GM20431 (cell line): ENCODE data around the gene TIMP2.
"Not testable (repeated sequence)": the region's sequence is repeated elsewhere in the genome, so short reads cannot be mapped to it uniquely, and the experiment has no call there.

ENCODE experiments used
- in situ Hi-C: fragments of 300-500 bp; cut with MseI, MboI; formaldehyde crosslinking; loops from one replicate; pipeline ENCODE4 v1.15.0; 2020; ENCODE audit warnings: low sequenced_read_pairs; ENCODE audit not compliant: unreplicated experiment

Gene TIMP2

DNA sequence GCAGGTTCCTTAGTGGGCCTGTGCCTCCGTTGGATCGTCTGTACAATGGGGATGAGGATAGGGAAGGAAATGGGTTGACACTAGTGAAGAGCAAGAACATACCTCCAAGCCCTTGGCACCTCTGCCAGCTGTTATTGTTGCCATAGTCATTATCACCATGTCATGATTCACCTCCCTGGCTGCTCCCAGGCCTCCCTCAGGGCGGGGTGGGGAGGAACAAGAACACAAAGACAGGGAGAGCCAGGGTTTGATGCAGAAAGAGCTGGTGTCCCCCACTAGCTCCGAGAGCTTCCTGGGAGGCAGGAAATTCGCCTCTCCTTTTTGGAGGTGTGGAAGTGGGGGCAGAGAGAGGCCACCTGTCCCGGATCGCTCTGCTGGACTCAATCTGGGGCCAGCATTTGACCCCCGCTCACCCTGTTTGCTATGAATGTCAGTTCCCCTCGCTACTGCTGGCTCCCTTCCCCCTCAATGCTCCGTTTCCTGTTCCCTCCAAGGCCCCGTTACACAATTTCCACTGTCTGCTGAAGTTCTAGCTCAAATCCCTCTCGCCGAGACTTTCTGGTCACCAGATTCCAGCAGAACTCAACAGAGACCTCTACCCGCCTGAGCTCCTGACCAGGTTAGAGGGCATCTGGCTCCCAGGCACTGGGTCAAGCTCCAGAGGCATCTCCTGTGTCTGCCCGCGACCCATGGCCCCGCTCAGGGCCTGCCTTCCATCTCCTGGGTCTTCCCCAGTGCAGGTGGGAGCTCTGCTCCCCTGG lies 9.1 kb downstream of the TIMP2 start:
- in situ Hi-C loops = no loop called here

DNA sequence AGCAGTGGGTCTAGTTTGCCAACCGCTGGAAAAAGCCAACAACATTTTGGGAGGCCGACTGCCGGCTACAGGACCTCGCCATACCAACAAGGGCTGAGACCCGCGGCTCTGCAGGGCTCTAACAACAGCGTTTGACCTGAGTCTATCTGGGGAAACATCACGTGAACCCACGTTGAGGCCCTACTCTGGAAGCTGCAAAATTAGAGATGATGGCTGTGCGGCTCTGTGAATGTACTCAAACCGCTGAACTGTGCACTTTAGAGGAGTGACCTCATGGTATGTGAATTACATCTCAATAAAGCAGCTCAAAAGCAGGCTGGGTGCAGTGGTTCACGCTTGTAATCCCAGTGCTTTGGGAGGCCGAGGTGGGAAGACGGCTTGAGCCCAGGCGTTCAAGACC lies 12.1 kb downstream of the TIMP2 start:
- in situ Hi-C loops = no loop called here

DNA sequence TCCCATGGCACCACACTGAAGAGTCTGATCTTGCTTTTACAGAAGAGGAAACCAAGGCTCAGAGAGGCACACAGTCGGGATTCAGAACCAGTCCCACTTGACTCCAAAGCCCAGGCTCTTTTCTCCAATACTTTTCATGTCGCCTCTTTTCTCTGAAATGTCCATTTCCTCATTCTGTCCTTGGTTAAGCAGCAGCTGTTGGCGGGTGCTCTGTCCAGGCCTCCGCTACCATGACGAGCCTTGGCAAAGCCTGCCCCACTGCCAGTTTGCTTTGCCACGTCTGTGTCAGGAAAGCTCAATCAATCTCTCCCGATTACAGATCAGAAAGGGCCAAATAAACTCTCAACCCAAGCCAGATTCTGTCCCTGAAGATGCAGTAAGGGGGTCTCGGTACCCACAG lies 13.1 kb downstream of the TIMP2 start:
- in situ Hi-C loops = no loop called here

DNA sequence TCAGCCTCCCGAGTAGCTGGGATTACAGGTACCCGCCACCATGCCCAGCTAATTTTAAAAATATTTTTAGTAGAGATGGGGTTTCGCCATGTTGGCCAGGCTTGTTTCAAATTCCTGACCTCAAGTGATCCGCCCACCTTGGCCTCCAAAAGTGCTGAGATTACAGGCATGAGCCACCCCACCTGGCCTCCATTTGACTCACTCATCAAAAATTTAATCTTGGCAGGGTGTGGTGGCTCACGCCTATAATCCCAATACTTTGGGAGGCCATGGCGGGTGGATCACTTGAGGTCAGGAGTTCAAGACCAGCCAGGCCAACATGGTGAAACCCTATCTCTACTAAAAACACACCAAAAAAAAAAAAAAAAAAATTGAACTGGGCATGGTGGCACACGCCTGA lies 13.6 kb downstream of the TIMP2 start:
- in situ Hi-C loops = not testable (repeated sequence)

DNA sequence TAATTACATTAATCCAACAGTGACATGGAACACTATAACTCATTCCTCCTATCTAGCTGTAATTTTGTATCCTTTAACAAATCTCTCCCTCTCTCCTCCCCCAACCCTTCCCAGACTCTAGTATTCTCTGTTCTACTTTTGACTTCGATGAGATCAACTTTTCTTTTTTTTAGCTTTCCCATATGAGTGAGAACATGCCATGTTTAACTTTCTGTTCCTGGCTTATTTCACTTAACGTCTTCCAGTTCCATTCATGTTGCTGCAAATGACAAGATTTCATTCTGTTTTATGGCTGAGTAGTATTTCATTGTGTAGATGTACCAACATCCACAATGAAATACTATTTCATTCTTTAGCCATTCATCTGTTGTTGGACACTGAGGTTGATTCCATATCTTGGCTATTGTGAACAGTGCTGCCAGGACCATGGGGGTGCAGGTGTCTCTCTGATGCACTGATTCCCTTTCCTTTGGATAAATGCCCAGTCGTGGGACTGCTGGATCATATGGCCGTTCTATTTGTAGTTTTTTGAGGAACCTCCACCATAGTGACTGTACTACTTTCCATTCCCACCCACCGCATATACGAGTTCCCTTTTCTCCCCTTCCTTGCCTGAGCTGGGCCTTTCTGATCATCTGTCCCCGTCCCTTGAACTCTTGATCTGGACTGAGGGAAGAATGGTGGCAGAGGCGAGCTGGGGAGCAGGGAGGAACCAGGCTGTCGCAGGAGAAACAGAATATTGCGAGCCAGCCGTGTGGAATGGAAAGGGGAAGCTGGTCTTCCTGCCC lies 14.5 kb downstream of the TIMP2 start:
- in situ Hi-C loops = no loop called here

DNA sequence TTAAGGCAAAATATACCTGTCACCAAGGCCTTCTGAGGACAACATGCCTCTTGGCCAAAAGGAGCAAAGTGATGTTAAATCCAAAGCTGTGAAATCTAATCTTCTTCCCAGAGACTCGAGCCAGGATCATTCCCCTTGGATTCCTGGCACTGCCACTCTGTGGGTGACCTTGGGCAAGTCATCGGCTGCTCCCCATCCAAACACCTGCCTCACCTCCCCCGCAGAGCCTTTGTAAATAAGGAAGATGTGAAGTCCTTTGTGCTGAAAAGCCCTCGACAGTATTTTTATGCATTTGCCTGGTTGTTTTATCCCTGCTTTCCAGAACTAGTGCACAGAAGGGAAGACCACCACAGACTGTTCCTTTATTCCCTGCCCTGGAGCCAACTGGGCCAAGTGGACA lies 16.8 kb downstream of the TIMP2 start:
- in situ Hi-C loops = no loop called here

DNA sequence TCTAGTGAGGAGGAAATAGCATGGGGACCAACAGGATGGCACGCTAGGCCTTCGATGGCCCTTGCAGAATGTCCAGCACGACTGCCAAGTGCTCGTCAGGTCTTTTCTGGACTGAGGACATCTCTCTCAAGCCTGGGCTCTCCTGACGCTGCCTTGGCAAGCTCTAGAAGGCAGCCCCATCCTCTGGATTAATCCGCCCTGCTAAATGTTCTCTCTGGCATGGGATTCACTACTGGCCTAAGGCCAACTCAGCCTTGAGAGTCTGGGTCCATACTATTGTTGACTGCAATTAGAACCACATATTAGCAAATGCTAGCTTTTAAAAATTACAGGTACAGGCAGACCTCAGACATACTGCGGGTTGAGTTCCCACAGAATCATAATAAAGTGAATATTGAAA lies 19.6 kb downstream of the TIMP2 start:
- in situ Hi-C loops = no loop called here

DNA sequence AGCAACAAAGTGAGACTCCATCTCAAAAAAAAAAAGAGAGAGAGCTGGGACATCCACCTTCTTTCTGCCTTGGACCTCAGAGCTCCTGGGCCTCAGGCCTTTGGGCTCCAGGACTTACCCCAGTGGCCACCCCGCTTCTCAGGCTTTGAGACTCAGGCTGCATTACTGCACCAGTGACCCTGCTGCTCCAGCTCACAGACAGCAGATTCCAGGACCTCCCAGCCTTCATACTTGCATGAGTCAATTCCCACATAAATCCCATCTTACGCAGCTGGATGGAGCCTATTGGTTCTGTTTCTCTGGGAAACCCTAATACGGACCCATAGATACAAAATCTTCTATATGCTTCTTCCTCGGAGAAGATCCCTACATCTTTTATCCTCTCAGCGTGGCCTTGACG lies 20.1 kb downstream of the TIMP2 start:
- in situ Hi-C loops = no loop called here

DNA sequence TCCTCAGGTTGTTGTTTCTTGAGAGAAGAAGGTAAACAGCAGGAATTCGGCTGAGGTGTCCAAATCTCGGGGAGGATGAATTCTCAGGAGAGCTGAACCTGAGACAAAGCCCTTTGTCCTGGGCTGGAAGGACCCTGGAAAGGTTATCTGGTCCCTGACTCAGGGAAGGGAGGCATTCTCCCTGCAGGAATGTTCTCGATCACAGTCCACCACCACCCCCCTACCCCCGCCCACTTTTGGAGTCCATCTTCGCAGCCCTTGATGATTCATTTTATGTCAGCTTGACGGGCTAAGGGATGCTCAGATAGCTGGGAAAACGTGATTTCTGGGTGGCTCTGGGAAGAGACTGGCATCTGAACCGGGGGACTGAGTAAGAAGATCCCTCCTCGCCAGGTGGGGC lies 20.8 kb downstream of the TIMP2 start:
- in situ Hi-C loops = no loop called here

DNA sequence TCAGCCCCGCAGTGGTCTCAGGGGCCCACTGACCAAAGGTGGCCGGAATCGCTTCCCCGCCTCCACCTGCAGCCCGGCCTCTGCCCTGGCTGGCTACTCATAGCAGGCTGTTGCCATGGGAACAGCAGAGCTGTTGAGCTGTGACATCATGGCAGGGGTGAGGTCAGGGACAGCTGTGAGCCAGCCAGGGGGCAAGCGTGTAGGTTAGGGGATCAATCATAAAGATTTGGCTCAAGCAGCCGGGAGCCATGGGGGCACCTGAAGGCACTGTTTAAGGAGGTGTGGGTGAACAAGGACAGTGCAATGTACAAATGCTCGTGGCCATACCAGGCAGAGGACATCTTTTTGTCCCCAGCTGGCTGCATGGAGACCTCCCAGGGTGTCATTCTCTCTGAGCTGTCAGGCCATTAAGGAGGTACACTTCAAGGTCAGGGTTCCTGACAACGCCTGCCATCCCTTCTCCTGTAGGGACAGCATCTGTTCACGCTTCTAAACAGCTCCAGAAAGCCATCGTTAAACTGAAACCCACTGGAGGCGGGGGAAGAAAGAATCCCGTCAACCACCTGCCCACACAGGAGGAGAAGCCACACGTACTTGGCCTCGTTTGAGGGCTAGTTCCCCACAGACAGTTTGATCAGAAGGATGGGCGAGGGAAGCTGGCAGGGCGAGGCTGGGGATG lies 21.9 kb downstream of the TIMP2 start, which contains the start of gene CEP295NL:
CEP295NL (minus strand) TSS at position 101 of the 679 bp plus-strand sequence. CDS start 1,373 bp downstream, outside the sequence.
- in situ Hi-C loops = no loop called here

DNA sequence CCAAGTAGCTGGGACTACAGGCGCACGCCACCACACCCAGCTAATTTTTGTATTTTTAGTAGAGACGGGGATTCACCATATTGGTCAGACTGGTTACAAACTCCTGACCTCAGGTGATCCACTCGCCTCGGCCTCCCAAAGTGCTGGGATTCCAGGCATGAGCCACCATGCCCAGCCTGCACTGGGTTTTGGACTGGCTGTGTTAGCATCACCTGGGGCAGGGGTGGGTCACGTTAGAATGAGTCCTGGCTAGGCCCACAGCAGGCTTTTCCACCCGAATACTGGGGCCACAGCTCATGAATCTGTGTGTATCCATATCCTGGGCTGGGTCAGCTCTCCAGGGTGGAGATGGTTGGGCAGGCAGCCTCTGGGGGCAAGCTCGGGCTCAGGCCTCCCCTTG lies 23.0 kb downstream of the TIMP2 start:
- in situ Hi-C loops = not testable (repeated sequence)

DNA sequence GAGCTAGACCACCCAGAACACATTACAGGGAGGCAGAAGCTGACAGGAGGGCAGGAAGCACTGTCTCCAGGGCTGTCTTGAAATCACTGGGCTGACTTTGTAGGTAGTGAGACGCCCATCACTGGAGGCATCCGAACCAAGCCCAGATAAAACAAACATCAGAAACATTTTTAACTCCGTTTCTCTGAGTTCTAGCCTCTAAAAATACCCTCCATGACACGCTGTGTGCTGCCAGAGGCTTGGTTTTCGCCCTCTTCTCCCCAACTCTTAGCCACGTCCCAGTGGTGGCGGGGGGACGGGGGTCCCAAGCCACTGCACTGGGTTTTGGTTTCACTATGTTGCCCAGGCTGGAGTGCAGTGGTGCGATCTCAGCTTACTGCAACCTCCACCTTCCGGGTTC lies 23.4 kb downstream of the TIMP2 start:
- in situ Hi-C loops = no loop called here

DNA sequence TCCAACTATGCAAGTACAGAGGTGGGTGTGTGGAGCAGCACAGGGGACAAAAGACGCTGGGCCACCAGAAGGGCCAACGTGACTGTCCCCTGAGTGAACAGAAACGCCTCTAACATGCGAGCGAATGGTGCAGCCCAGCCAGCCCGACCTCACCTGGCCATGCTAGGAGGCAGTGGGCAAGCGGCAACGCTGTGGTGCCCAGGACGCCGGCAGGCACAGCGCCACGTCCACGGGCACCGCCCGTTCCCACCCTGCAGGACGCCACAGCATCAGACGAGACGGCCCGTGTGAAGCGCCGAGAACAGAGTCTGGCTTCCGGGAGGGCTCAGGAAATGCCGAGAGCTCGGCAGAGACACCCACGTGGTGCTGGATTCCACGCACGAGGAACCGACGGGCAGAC lies 24.4 kb downstream of the TIMP2 start:
- in situ Hi-C loops = no loop called here

DNA sequence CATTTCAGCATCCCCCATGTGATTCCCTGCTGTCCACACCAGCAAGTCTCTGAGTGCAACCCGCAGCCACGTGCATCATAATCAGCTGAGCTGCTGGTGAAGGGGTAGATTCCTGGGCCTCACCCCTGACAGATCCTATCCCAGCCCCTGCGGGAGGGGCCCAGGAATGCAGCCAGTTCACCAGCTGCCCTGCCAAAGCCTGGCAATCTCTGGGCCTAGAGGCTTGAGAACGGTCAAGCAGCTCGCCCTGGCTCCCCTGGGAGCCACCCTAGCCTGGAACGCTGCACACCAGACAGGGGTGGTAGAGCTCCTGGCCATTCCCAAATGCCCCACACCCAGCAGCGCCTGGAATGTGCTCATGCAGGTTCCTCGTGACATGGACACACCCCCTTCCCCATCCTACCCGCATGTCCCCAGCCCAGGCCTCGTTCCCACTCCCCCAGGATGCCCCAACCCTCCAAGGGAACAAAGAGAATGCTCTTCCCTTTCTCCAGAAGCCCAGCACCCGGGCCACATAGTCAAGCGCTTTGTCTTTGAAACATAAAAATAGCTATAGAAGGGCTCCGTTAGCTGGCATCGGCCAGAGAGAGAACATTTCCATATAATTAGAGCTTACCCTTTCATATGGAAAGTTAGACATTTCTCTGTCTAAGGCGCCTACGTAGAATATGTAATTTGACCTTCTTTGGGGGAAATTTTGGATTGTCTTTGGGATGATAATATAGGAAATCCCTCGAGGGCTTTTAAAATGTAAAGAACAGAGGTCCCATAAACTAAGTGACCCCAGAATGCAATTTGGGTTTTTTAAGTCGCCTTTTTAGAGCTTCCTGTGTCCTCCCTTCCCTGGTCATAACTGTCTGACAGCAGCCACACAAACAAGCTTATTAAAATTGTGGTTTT lies 25.6 kb downstream of the TIMP2 start:
- in situ Hi-C loops = no loop called here

DNA sequence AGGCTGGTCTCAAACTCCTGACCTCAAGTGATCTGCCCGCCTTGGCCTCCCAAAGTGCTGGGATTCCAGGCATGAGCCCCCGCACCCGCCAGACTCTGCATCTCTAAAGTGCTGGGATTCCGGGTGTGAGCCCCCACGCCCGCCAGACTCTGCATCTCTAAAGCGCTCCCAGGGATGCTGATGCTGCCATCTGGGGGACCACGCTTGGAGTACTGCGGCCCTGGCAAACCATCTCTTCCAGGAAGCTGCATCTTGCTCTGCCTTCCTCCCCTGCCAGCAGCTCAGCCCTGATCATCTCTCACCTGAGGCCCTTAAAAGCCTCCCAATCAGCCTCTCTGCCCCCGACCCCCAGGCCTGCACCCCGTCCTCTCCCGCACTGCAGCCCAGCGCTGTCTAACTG lies 26.2 kb downstream of the TIMP2 start:
- in situ Hi-C loops = no loop called here

DNA sequence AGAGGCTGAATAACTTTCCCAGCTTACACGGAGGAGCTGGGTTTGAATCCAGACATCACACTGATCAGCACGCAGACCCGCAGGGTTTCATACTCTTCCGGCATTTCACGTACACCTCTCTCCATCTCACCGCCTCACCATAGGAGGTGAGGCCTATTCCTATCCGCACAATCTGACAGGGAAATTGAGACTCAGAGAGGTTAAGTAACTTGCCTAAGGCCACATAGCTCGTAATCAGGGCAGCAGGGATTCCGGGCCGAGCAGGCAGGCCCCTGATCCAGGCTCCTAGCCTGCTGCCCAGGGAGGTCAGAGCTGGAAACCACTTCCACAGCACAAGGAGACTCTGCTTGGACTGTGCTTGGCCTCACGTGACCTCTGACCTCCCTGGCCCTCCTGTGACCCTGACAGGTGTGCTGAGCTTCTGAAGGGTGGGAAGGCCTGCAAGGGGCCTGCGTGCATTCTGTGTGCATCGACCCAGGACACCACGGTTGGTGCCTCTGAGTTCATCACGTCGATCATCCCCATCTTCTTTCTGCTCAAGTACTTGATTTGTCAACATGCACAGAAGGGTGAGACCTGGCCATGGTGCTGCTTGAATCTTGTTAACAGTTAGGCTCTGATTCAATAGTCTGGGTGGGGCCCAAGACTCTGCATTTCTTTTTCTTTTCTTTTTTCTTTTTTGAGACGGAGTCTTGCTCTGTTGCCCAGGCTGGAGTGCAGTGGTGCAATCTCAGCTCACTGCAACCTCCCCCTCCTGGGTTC lies 26.9 kb downstream of the TIMP2 start:
- in situ Hi-C loops = no loop called here

DNA sequence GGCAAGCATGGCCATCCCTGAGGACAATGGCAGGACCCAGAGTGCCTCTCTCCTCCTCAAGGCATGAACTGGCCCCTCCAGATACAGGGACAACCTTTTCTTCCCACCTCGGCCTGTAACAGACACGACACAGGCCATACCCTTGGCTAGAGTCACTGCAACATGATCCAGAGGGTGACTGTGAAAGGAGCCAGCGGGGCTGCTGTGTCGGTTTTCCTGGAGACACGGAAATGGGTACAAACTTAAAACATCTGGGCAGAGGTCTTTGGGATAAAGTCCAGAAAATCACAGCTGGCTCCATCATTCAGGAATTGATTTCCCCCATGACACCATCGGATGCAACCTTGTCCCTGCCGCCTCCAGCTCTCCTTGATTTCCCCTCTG lies 27.5 kb downstream of the TIMP2 start:
- in situ Hi-C loops = no loop called here

DNA sequence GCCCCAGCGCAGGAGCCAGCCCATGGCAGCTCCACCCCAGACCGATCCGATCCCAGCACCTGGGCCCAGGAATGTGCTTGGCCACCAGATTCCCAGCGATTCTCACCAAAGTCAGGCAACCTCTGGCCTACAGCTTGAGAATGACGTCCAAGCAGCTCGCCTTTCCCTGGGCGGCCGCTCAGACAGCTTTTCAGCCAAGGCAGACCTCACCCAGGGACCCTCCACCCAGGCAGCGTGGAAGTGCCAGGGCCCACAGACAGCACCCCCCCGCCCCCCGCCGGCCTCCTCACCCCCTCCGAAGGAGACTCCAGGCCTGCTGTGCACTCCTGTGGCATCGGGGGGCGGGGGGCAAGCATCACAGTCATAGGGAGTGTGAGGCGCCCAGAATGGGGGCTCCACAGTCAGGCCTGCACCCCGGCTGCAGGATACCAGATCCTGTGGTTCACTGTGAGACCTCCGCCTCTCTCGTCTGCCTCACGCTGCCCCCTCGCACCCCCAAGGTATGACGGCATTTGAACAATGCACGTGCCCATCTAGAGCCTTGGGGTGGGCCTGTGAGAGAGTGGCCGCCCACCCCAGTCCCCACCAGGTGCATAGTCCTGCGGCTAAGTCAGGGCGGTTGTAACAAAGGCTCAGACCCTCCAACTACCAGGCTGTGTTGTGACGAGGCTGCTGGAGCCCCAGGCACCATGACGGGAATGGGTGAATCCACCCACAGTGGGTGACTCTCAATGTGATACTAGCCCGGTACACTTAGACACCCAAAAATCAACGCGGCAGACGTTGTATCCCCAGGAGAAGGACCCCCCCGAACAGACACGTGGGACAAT lies 28.1 kb downstream of the TIMP2 start:
- in situ Hi-C loops = no loop called here
